CD4-positive, alpha-beta T cell treated with Interleukin-17A for 4 hours (primary cell): ENCODE results near the gene KCNC3.

Experiments used
- DNase-seq: peaks from one replicate; pipeline ENCODE4 v3.0.0-alpha.2; 2020; ENCODE audit warnings: mixed read lengths

Gene KCNC3

GRCh38 chr19:50272263-50272897, 56.8 kb downstream of the KCNC3 start:
- no peak for DNase-seq

GRCh38 chr19:50269653-50270052, 59.5 kb downstream of the KCNC3 start:
- no peak for DNase-seq

GRCh38 chr19:50268501-50268900, 60.7 kb downstream of the KCNC3 start:
- no peak for DNase-seq

GRCh38 chr19:50268041-50268440, 61.1 kb downstream of the KCNC3 start:
- DNase-seq, result no peak

- DNase-seq, result peak; percentile 26
Measured at GRCh38 chr19:50266896-50267295, 62.3 kb downstream of the KCNC3 start.

GRCh38 chr19:50266041-50266440, 63.1 kb downstream of the KCNC3 start:
- DNase-seq, result no peak

GRCh38 chr19:50264483-50265186, 64.5 kb downstream of the KCNC3 start:
- DNase-seq, result no peak

- DNase-seq, result no peak
Measured at GRCh38 chr19:50263176-50263575, 66.0 kb downstream of the KCNC3 start.
